ENCODE measurements around the gene GRM5.
"Not testable (repeated sequence)": the region's sequence is repeated elsewhere in the genome, so short reads cannot be mapped to it uniquely, and the experiment has no call there.

- TF ChIP-seq CTCF, POLR2A (IDR thresholded peaks at IDR 0.05): not testable (repeated sequence)
Observed at GRCh38 chr11:88917065-88917464, 148.7 kb downstream of the GRM5 start.

Measured in esophagus squamous epithelium (tissue), 4 donors.